Breast epithelium (tissue), 3 donors: ENCODE data around the gene SLC38A3.

Source experiments
- CTCF ChIP-seq, 3 donors: fragments of 450-650 bp; IDR thresholded peaks; one replicate each; pipeline ENCODE4 v1.5.1; 2016 to 2017; ENCODE audit warnings: antibody characterized with exemption in 3 of 3, mild to moderate bottlenecking in 3 of 3, moderate library complexity in 3 of 3
- POLR2AphosphoS5 ChIP-seq, 3 donors: sonication (generic); formaldehyde crosslinking; IDR thresholded peaks; one replicate each; pipeline ENCODE4 v1.6.1; 2017; ENCODE audit warnings: antibody characterized with exemption in 3 of 3

GRCh38 chr3:50184242-50184978 is 20.7 kb upstream of the SLC38A3 start:
- TF ChIP-seq CTCF (IDR thresholded peaks at IDR 0.05), result no peak
- TF ChIP-seq POLR2AphosphoS5 (IDR thresholded peaks at IDR 0.05), result no peak
